ENCODE results near the gene SBF1.
"Not testable (repeated sequence)": the region's sequence is repeated elsewhere in the genome, so short reads cannot be mapped to it uniquely, and the experiment has no call there.

Gene SBF1

DNA sequence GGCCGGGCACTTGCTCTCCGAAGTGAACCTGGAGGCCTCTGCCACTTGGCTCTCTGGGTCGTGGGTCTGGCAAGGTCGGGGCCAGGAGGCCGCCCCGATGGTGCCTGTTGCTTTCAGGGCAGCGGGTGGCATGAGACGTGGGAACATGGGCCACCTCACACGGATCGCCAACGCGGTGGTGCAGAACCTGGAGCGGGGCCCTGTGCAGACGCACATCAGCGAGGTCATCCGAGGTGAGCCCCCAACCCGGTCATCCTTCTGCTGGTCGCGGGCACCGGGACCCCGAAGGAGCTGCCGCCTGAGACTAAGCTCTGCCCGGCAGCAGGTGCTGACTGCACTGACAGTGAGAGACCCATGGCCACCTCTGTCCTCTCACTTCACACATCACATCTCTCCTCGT, 40.0 kb downstream of the SBF1 start:
- DNase-seq (ENCODE audit: low read depth in 1 of 2, low spot score in 1 of 2): no peak

- not testable (repeated sequence) for DNase-seq (ENCODE audit: low read depth in 1 of 2, low spot score in 1 of 2)
These were observed 41.8 kb downstream of the SBF1 start for GRCh38 chr22:50432877-50433510.

DNA sequence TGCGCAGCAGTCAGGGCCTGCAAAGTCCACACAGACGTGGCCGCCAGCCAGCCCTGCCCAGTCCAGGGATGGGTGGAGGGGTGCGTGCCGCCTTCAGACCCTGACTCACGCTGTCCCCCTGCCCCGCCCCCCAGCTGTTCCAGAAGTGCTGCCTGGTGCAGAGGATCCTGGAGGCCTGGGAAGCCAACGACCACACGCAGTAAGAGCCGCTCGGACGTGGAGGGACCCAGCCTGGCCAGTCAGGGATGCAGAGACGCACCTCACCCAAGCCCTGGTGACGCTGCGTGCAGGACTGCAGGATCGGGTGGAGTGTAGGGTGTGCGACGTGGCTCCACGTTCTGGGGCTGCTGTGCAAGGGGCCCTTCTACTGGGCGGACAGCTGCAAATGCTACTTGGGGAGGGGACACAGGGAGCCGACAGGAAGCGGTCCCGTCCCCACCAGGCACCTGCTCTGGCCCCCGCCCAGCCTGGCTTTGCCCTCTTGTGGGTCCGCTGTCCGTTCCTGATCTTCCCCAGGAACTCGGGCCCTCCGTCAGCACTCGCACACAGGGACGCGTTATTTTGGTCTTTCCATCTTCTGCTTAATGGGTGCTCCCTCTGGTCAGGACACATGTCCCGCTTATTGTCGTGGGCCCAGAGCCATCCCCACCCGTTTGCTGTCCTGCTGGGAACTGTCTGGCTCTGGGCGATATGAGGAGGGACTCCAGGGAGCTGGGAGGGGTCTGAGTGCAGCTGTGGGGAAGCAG, 42.5 kb downstream of the SBF1 start:
- DNase-seq (ENCODE audit: low read depth in 1 of 2, low spot score in 1 of 2): no peak

DNA sequence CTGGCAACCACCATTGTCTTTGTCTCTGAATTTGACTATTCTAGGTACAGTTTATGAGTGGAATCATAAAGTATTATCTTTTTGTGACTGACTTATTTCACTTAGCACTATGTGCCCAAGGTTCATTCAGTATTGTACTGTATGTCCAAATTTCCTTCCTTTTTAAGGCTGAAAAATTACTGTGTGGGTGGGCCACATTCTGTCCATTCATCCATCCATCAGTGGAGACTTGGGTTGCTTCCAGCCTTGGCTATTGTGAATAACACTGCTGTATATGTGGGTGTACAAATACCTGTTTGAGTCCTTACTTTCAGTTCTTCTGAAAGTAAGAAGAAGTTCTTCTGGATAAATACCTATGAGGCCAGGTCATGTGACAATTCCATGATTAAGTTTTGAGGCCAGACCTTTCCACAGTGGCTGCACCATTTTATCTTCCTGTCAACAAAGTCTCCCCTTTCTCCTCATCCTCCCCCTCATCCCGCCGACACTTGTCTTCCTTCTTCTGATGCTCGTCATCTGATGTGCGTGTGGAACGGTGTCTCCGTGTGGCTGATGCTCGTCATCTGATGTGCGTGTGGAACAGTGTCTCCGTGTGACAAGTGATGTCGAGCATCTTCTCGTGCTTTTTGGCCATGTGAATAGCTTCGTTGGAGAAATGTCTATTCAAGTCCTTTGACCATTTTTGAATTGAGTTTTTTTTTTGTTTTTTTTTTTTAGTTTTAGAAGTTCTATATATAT, 49.5 kb downstream of the SBF1 start:
- DNase-seq (ENCODE audit: low read depth in 1 of 2, low spot score in 1 of 2): no peak

GRCh38 chr22:50423956-50424355, 50.9 kb downstream of the SBF1 start:
- no peak for DNase-seq (ENCODE audit: low read depth in 1 of 2, low spot score in 1 of 2)

GRCh38 chr22:50422961-50423815, 51.6 kb downstream of the SBF1 start:
- DNase-seq (ENCODE audit: low read depth in 1 of 2, low spot score in 1 of 2): no peak

DNA sequence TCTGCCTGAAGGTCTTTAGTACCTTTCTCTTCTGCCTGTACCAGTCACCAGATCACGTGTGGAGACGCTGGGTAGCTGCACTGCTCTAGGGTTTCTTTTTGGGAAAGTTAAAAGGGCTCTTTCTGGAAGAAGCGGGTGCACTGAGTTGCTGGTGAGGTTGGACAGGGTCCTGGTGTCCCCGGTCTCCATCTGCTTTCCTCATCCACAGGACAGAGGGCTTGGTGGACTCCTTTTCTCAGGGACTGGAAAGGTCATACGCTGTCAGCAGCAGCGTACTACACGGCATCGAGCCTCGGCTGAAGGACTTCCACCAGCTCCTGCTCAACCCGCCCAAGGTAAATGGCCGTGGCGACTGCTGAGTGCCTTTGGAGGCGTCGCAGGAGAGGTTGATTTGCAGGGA, 52.8 kb downstream of the SBF1 start:
- DNase-seq (ENCODE audit: low read depth in 1 of 2, low spot score in 1 of 2): no peak

DNA sequence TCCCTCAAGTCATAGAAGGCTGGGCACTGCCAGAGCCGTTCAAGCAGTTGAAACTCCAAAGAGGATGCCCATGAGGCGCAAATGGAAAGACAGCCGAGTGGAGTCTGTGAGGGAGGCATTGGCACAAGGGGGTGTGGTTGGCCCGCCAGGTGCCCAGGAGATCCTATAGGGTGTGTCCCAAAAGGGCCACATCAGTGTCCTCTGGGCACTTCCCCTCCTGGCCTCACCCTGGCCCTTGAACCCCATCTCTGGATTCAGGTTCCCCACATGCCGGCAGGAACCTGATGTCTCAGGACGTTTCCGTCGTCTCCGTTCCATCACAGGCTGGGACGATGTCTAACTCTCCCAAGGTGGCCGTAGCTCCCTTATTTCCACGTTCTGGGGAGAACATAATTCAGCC, 54.3 kb downstream of the SBF1 start:
- no peak for DNase-seq (ENCODE audit: low read depth in 1 of 2, low spot score in 1 of 2)

DNA sequence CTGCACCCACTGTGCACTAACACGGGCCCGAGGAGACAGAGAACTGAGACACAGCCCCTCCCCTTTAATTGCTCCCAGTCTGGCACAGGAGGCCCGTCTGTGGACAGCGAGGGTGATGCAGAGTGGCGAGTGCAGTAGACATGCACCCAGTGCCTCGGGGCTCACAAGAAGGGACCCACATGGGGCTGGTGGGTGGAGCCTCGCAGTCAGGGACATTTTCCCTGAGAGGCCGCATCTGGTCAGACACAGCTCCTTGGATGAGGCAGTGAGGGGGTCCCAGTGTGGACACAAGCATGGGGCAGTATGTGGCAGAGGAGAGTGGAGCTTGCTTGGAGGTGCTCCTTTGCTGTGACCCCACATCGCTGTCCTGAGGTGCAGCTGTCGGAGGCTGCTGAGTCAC, 54.8 kb downstream of the SBF1 start:
- DNase-seq (ENCODE audit: low read depth in 1 of 2, low spot score in 1 of 2): no peak

DNA sequence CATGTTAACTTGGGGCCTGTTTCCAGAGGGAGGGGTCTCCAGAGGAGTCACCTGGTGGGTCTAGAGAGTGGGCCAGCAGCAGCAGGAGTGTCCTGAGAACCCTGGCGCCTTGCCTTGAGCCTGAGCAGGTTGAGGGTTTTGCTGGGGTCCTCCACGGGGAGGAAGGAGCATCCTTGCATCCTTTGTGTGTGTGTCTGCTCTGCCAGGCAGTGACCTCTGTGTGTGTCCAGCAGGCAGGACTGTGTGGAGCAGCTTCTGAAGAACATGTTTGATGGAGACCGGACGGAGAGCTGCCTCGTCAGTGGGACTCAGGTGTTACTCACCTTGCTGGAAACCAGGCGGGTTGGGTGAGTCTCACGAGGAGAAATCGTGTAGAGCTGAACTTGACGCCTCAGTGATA, 55.7 kb downstream of the SBF1 start:
- DNase-seq (ENCODE audit: low read depth in 1 of 2, low spot score in 1 of 2): no peak

DNA sequence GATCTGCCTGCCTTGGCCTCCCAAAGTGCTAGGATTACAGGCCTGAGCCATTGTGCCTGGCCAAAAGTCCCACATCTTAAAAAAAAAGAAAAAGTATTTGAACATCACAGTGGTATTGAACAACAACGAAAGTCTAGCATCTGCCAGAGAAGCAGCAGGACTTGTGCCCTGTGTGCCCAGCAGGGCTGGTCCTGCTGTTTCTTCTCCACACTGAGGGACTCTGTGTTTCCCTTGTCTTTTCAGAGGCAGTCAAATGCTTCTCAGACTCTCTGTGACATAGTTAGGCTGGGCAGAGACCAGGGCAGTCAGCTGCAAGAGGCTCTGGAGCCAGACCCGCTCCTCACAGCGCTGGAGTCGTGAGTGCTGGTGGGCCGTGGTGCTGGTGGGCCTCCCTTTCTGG, 56.2 kb downstream of the SBF1 start:
- DNase-seq (ENCODE audit: low read depth in 1 of 2, low spot score in 1 of 2): no peak

GRCh38 chr22:50417411-50418210, 57.2 kb downstream of the SBF1 start:
- DNase-seq (ENCODE audit: low read depth in 1 of 2, low spot score in 1 of 2): no peak

DNA sequence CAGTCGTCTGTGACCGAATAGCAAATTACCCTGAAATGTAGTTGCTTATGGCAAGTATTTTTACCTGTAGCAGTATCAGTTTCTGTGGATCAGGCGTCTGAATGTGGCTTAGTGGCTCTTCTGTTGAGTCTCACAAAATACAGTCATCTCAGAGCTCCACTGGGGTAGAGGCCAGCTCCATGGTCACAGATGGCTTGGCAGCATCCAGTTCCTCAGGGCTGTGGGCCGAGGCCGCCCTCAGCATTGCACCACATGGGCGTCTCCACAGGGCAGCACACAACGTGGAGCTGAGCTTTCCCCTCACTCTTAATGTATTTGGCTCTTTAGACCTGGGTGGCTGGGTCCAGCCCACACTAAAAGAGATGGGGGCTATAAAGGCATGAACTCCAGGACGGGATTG, 57.8 kb downstream of the SBF1 start:
- no peak for DNase-seq (ENCODE audit: low read depth in 1 of 2, low spot score in 1 of 2)

DNA sequence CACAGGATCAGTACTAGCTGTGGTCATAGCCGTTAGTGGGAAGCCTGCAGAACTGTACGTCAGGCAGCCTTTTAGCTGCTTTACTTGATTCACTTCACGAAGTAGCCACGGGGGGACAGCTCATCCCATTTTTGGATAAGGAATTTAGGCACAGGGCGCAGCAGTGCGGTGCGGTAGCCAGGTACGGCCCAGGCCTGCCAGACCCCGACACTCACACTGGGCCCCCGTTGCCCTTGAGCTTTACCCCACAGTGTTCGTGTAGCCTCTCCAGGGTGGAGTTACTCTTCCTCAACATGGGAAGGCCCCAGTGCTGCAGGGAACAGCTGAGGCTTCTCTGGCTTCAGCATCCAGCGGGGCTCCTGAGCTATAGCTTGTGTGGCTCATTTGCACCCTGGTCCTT, 59.4 kb downstream of the SBF1 start:
- DNase-seq (ENCODE audit: low read depth in 1 of 2, low spot score in 1 of 2): no peak

GRCh38 chr22:50414476-50415248, 60.2 kb downstream of the SBF1 start:
- DNase-seq (ENCODE audit: low read depth in 1 of 2, low spot score in 1 of 2): no peak

GRCh38 chr22:50408954-50409353, 65.9 kb downstream of the SBF1 start:
- DNase-seq (ENCODE audit: low read depth in 1 of 2, low spot score in 1 of 2): not testable (repeated sequence)

- DNase-seq (ENCODE audit: low read depth in 1 of 2, low spot score in 1 of 2): no peak
These were observed 66.5 kb downstream of the SBF1 start for GRCh38 chr22:50408311-50408710.

- DNase-seq (ENCODE audit: low read depth in 1 of 2, low spot score in 1 of 2): no peak
These were observed 68.2 kb downstream of the SBF1 start for GRCh38 chr22:50406416-50407170.

GRCh38 chr22:50403701-50404101, 71.1 kb downstream of the SBF1 start:
- DNase-seq (ENCODE audit: low read depth in 1 of 2, low spot score in 1 of 2): no peak

All from activated T-helper 1 cell treated with anti-CD3 and anti-CD28 coated beads, Interleukin-2, amount 50 U/mL, for 16 hours (primary cell).